Thymus (tissue), 14 donors: Measurements from ENCODE around the gene FAM76A. TPM values are rescaled to one million over a fixed set of nuclear protein-coding genes. Genes with fewer than 3 reads are reported as not detected.
"Not testable (repeated sequence)": the region's sequence is repeated elsewhere in the genome, so short reads cannot be mapped to it uniquely, and the experiment has no call there.

Source experiments
- DNase-seq, 9 donors: peaks; one replicate each; pipeline ENCODE4 v3.0.0-alpha.2; 2013; ENCODE audit warnings: low spot score in 9 of 9, low read depth in 6 of 9, missing footprints in 1 of 9
- H3K27ac ChIP-seq, 2 donors: one replicate each; pipeline ENCODE4 v1.5.1; 2013; ENCODE audit warnings: control low read depth in 1 of 2, low read depth in 1 of 2, low read length in 1 of 2, mild to moderate bottlenecking in 1 of 2, moderate library complexity in 1 of 2
- H3K27me3 ChIP-seq, 2 donors: one replicate each; pipeline ENCODE4 v1.5.1; 2013; ENCODE audit warnings: low read length in 1 of 2; ENCODE audit not compliant: control insufficient read depth in 2 of 2, insufficient read depth in 1 of 2
- H3K36me3 ChIP-seq, 2 donors: one replicate each; pipeline ENCODE4 v1.5.1; 2013; ENCODE audit warnings: low read length in 1 of 2, mild to moderate bottlenecking in 1 of 2, moderate library complexity in 1 of 2; ENCODE audit not compliant: control insufficient read depth in 2 of 2, insufficient read depth in 2 of 2
- H3K4me1 ChIP-seq, 2 donors: one replicate each; pipeline ENCODE4 v1.5.1; 2013; ENCODE audit warnings: low read length in 2 of 2; ENCODE audit not compliant: control insufficient read depth in 2 of 2, insufficient read depth in 2 of 2
- H3K4me3 ChIP-seq, 2 donors: one replicate each; pipeline ENCODE4 v1.5.1; 2013; ENCODE audit warnings: low read length in 2 of 2, control low read depth in 1 of 2, mild to moderate bottlenecking in 1 of 2
- H3K9me3 ChIP-seq, 2 donors: one replicate each; pipeline ENCODE4 v1.5.1; 2013; ENCODE audit warnings: low read length in 1 of 2, mild to moderate bottlenecking in 1 of 2; ENCODE audit not compliant: control insufficient read depth in 2 of 2, insufficient read depth in 1 of 2
- WGBS: extraction: QIAGEN DNeasy Blood & Tissue Kit; methylation state at CpG from one replicate; pipeline ENCODE4 v1.1.7; 2013; 5-methylcytosine and 5-hydroxymethylcytosine counted together
- long read RNA-seq, 10 donors: transcript quantifications; one replicate each; lab custom pipeline, GENCODE V29; 2026
- polyA plus RNA-seq: library from polyadenylated mRNA; stranded (reverse); fragments of 200-250 nt; gene quantifications from one replicate; pipeline ENCODE4 v1.2.3, GENCODE V29; 2013
- total RNA-seq: library from RNA; stranded (reverse); fragments of 120-200 nt; gene quantifications from one replicate; pipeline ENCODE4 v1.2.4, GENCODE V29; 2013
- donor health status: healthy.

Gene FAM76A
- 8.9 TPM for total RNA-seq
- 8.9 TPM for polyA plus RNA-seq
- long read RNA-seq, donor 1 = 0 reads
- long read RNA-seq, donor 2, partial matches to known transcripts = 0 of 4 reads
- long read RNA-seq, donor 2, other reads (novel, unspliced or antisense) = 0 of 4 reads
- long read RNA-seq, donor 3, transcript FAM76A-204 (9 exons, 3,567 nt) = major isoform, 6 of 7 reads
- long read RNA-seq, donor 3, partial matches to known transcripts = 0 of 7 reads
- long read RNA-seq, donor 3, other reads (novel, unspliced or antisense) = 0 of 7 reads
- long read RNA-seq, donor 4, partial matches to known transcripts = 0 of 3 reads
- long read RNA-seq, donor 4, other reads (novel, unspliced or antisense) = 0 of 3 reads
- long read RNA-seq, donor 5, partial matches to known transcripts = 0 of 3 reads
- long read RNA-seq, donor 5, other reads (novel, unspliced or antisense) = 0 of 3 reads
- long read RNA-seq, donor 6, partial matches to known transcripts = 0 of 1 reads
- long read RNA-seq, donor 6, other reads (novel, unspliced or antisense) = 0 of 1 reads
- long read RNA-seq, donor 7 = 0 reads
- long read RNA-seq, donor 8, partial matches to known transcripts = 0 of 2 reads
- long read RNA-seq, donor 8, other reads (novel, unspliced or antisense) = 0 of 2 reads
- long read RNA-seq, donor 9, partial matches to known transcripts = 0 of 3 reads
- long read RNA-seq, donor 9, other reads (novel, unspliced or antisense) = 0 of 3 reads
- long read RNA-seq, donor 10 = 0 reads

GRCh38 chr1:27725374-27726172, at the start of gene FAM76A:
Gene FAM76A, plus strand, starts transcription at chr1:27725961. Its CDS starts 120 bp downstream, at chr1:27726081.
- DNase-seq = peak; percentile 97 to 100 (median 100)
- peak within 1 kb of the TSS; percentile 83 to 89 for H3K27ac ChIP-seq
- peak within 1 kb of the TSS; percentile 68 to 90 for H3K4me3 ChIP-seq
- no peaks in the 10 kb centered on the region for H3K27me3 ChIP-seq
- H3K4me1 ChIP-seq = peaks cover 7 to 16% of the 10 kb centered on the region in 2 donors
- WGBS = 3% methylated on average over 72 of the region's 72 CpGs
- peaks cover 4 to 7% of the 10 kb centered on the region in 2 donors for H3K36me3 ChIP-seq
- H3K9me3 ChIP-seq = peaks cover 0 to 9% of the 10 kb centered on the region in 2 donors

- 98% methylated on average over 1 of the region's 1 CpG for WGBS
Observed at GRCh38 chr1:27676410-27676809, 49.4 kb upstream of the FAM76A start.

GRCh38 chr1:27678747-27679146, 47.0 kb upstream of the FAM76A start:
- Histone ChIP-seq H3K9me3 (peaks cover 1 to 17% of the 10 kb centered on the region in 2 donors), H3K4me1 (no peaks in the 10 kb centered on the region), H3K27me3 (no peaks in the 10 kb centered on the region), H3K4me3 (no peak overlapping the region), H3K27ac (no peak overlapping the region), H3K36me3 (no peaks in the 10 kb centered on the region)
- DNase-seq = no peak

More at GRCh38 chr1:27676410-27676809, 49.4 kb upstream of the FAM76A start:
- peaks cover 4 to 14% of the 10 kb centered on the region in 2 donors for H3K4me1 ChIP-seq
- no peaks in the 10 kb centered on the region for H3K27me3 ChIP-seq
- no peak overlapping the region for H3K27ac ChIP-seq
- H3K9me3 ChIP-seq = peaks cover 1 to 13% of the 10 kb centered on the region in 2 donors
- no peaks in the 10 kb centered on the region for H3K36me3 ChIP-seq
- H3K4me3 ChIP-seq = no peak overlapping the region
- no peak for DNase-seq

- WGBS = 99% methylated on average over 2 of the region's 2 CpGs
- not testable (repeated sequence) for H3K27me3 ChIP-seq, H3K36me3 ChIP-seq, H3K4me3 ChIP-seq, H3K27ac ChIP-seq, H3K4me1 ChIP-seq, DNase-seq
- peaks cover 1 to 17% of the 10 kb centered on the region in 2 donors for H3K9me3 ChIP-seq
Observed at GRCh38 chr1:27680225-27680791, 45.5 kb upstream of the FAM76A start.

- not testable (repeated sequence) for H3K27me3 ChIP-seq, H3K4me3 ChIP-seq, H3K36me3 ChIP-seq, DNase-seq, H3K27ac ChIP-seq
- Histone ChIP-seq H3K4me1 (peaks cover 0 to 17% of the 10 kb centered on the region in 2 donors), H3K9me3 (peaks cover 1 to 17% of the 10 kb centered on the region in 2 donors)
- WGBS = 98% methylated on average over 4 of the region's 4 CpGs
Observed at GRCh38 chr1:27681580-27681979, 44.2 kb upstream of the FAM76A start.

GRCh38 chr1:27682351-27682944, 43.3 kb upstream of the FAM76A start:
- Histone ChIP-seq H3K4me3 (no peak overlapping the region), H3K9me3 (peaks cover 1 to 17% of the 10 kb centered on the region in 2 donors), H3K36me3 (no peaks in the 10 kb centered on the region), H3K4me1 (peaks cover 0 to 23% of the 10 kb centered on the region in 2 donors), H3K27me3 (no peaks in the 10 kb centered on the region), H3K27ac (no peak overlapping the region)
- no peak for DNase-seq
- WGBS = 97% methylated on average over 5 of the region's 5 CpGs

GRCh38 chr1:27684176-27684575, 41.6 kb upstream of the FAM76A start:
- DNase-seq = no peak
- Histone ChIP-seq H3K4me3 (no peak overlapping the region), H3K9me3 (peaks cover 1 to 17% of the 10 kb centered on the region in 2 donors), H3K27me3 (no peaks in the 10 kb centered on the region), H3K4me1 (peaks cover 0 to 23% of the 10 kb centered on the region in 2 donors), H3K36me3 (no peaks in the 10 kb centered on the region), H3K27ac (no peak overlapping the region)
- WGBS = 97% methylated on average over 2 of the region's 2 CpGs

GRCh38 chr1:27686223-27686990, 39.4 kb upstream of the FAM76A start:
- H3K27me3 ChIP-seq = no peaks in the 10 kb centered on the region
- peak in 3 of 9 donors; percentile 55 to 70 (median 57) for DNase-seq
- WGBS = 86% methylated on average over 21 of the region's 21 CpGs
- no peaks in the 10 kb centered on the region for H3K36me3 ChIP-seq
- H3K4me3 ChIP-seq = no peak overlapping the region
- peak overlapping the region in 1 of 2 donors; percentile 11 for H3K27ac ChIP-seq
- peaks cover 0 to 23% of the 10 kb centered on the region in 2 donors for H3K4me1 ChIP-seq
- H3K9me3 ChIP-seq = peaks cover 0 to 3% of the 10 kb centered on the region in 2 donors
